GM19025 (cell line): ENCODE data around the gene MBNL2.

Source experiments
- ATAC-seq: cut with Tn5 transposase; IDR thresholded peaks from one replicate; pipeline ENCODE4 v1.9.1; 2021; ENCODE audit warnings: mild to moderate bottlenecking, low read depth, moderate library complexity; ENCODE audit not compliant: unreplicated experiment

Gene MBNL2

DNA sequence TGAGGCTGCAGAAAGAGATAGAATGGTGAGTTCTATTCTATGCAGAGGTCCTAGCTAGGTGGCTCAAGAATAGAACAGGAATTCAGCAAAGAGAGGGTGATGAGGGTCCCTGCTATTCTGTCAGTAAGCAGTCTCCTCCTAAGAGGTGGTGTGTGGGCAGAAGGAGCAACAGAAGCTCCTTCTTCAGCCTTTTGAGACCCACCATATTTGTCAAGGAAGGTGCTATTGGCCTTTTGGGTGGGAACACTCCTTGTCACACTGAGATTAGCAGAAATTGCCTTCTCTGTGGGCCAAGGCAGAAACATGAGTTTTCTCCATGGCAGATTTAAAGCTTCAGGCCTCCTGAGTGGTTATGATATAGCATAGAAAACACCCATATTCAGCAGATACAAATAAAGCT, 172.4 kb downstream of the MBNL2 start:
- no peak for ATAC-seq

DNA sequence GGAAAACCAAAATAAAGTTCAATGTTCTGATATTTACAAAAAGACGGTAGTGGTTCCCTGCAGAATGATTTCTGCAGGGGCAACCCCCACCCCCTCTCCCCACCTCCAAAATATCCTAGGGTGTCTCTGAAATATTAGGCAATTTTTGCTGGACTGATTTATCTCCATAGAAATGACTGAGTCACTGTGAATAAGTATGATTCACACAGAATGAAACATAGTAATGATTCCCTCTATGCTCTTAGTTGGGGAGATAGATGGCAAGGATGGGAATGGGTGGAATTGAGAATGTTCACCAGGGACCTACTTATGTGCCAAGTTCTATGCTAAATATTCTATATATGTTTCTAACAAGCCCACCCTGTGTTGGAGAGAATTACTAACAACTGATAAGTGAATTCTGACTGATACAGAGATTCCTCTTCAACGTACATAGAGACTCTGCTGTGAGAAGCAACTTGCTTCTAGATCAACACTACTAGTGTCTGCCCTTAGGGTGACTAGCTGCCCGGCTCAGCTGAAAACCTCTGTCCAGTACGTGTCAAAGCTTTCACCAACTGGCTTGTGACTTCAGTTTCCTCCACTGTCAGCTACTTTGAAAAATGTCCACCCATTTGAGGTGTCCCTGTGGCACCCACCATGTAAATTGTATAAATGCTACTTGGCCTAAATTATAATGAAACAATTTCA, 173.5 kb downstream of the MBNL2 start:
- ATAC-seq, result no peak

DNA sequence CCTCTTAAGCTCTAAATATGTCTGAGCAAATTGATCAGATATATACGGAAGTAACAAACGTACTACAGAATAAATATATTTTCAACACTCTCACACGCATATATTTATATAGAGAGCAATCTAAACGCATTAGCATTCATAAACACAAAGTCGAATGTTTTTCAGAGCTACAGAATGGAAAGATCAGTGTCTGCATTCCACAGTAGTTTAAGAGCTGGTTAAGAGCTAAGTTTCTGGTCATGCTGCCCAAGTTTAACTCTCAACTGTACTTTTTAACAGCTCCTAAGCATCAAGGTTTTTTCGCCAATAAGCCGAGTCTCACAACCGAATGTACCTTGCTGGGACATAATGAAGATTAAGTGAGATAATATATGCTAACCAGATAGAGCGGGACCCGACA, 175.1 kb downstream of the MBNL2 start:
- ATAC-seq, result no peak

DNA sequence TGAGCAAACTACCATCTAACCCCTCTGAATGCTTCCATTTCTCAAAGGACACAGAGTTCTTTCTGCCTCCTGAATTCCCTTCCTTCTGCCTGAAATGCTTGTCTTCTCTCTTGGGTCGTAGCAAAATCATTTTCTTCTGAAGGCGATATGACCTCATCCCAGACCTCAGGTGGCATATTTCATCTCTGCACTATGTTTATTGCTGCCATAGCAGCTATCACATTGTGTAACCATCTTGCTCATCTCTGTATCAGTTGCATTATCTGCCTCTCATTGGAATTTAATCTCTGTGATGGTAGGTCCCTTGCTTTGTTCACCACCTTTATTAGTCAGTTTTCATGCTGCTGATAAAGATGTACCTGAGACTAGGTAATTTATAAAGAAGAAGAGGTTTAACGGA, 179.3 kb downstream of the MBNL2 start:
- ATAC-seq, result no peak

DNA sequence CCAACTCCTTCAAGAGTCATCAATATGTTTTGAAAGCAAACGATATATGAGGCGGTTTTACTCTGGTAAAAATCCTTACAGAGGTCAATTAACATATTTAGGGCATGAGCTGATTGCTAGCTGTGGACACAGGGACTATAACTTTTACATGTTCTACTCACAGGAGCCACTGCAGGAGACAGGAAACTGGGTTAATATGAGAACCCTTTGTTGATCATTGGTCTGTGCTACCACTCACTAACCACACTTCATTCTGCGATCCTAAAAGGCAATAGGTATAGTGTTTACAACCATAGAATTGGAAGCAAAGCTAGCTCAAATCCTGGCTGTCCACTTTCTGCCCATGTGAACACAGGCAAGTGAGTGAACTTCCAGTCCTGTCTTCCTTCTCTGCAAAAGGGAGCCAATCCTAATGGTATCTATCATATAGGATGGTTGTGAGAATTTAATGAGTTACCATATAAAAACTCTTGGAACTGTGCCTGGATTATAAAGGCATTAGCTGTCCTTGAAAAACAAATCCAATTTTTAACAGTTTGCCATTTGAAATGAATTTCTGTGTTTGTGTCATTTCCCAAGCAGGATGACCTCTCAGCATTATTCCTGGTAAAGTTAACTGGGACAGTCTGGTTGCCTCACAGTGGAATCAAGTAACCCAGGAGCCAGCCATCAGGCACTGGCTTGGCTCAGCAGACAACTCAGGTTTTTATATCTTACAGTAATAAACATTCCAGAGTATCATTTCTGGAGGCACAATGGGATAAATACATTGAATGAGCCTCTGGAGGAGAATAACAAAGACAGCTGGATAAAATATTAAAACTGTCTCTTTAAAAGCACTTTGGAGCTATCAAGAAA, 182.0 kb downstream of the MBNL2 start:
- no peak for ATAC-seq

DNA sequence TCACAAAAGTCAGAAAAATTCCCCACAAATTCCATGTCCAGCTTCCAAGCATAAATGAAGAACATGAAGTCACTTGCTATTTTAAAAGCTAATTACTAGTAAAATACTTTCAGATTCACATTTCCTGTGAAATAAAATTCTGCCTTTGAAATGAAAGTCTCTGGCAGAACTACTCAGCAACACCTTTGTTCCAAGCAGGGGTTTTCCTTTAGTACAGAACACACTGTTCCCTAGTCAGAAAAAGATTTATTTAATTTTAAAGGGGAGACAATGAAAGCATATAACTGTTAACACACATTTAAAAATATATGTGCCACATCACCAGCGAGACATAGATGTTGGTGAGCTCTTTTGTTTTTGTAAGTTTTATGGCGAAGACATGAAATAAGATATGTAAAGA, 185.4 kb downstream of the MBNL2 start:
- no peak for ATAC-seq

DNA sequence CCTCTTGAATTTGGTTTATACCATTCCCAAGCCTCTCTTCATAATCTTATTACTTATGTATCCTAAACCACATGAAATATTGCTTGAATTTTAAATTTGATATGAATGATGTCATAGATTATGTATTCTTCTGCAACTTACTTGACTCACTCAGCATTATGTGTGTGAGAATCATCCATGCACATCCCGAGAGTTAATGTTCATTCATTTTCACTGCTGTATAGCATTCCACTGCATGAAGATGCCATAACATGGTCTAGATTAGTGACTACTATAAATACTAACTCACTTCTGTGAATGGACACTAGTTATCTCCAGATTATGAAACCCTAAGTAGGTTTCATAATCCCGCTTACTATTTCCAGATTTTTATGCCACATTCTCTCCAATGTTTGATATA, 186.8 kb downstream of the MBNL2 start:
- ATAC-seq, result no peak

DNA sequence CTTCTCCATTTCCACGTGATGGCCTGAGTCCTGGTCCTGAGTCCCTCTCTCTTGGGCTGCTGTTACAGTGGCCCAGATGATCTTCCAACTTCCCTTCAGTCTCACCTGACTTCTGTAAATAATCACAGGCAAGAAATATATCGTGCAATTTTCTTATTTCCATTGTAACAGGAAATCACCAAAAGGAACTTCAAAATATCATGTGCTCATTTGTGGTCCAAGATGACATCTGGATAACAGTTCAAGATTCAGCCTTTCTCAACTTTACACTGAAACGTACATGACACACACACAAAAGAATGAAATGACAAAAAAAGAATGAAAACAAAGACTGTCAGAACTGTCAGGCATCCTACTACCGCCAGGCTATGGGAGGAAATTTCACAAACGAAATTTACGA, 189.9 kb downstream of the MBNL2 start:
- no peak for ATAC-seq

DNA sequence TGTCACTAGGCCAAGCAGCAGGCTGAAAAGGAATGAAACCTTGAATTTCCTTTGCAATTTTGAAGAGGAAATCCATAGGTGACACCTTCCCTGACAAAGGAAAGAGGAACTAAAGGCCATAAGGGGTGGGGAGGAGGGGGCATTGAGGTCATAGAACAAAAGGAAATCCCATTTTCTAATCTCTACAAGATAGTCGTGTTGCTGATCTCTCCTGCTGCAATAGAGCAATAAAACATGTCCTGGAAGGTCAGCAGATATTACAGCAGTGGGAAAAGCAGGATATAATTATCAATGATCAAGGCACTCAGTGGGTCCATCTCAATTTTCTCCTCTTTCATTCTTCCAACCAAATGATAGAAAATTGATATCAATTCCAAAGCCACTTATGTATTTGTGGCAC, 191.6 kb downstream of the MBNL2 start:
- ATAC-seq, result no peak

DNA sequence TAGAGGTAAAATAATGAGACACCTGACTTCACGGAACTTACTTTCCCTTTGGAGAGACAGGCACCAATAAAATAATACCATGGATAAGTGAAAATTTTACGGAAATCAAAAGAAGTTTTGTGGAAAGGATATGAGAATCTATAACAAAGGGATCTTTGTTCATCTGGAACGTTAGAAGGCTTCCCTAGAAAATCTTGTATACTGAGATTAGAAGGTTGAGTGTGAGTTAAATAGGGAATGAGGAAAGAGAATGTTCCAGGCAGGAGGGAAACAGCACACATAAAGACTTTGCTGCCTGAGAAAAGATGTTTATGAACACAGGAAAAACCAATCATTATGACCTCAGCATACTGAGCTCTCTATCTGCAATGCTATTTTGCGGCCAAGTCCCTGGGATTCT, 192.3 kb downstream of the MBNL2 start:
- no peak for ATAC-seq

DNA sequence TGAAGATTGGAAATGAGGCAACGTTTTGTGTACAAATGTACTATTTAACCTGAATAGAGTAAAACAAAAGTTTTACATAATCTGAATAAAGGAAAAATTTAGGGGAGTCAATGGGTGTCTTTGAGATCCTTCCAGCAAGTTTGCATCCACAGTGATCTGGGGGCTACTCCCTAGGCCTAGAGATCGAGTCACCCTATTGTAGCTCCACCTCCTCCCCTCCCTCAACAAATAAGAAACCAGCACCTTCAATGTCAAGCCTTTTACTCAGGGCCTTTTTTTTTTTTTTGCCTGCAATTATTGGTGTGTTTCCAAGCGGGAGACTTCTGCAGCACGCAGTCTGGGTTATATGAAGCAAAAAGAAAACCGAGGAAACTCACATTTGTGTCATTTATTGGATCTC, 195.6 kb downstream of the MBNL2 start:
- ATAC-seq, result no peak

DNA sequence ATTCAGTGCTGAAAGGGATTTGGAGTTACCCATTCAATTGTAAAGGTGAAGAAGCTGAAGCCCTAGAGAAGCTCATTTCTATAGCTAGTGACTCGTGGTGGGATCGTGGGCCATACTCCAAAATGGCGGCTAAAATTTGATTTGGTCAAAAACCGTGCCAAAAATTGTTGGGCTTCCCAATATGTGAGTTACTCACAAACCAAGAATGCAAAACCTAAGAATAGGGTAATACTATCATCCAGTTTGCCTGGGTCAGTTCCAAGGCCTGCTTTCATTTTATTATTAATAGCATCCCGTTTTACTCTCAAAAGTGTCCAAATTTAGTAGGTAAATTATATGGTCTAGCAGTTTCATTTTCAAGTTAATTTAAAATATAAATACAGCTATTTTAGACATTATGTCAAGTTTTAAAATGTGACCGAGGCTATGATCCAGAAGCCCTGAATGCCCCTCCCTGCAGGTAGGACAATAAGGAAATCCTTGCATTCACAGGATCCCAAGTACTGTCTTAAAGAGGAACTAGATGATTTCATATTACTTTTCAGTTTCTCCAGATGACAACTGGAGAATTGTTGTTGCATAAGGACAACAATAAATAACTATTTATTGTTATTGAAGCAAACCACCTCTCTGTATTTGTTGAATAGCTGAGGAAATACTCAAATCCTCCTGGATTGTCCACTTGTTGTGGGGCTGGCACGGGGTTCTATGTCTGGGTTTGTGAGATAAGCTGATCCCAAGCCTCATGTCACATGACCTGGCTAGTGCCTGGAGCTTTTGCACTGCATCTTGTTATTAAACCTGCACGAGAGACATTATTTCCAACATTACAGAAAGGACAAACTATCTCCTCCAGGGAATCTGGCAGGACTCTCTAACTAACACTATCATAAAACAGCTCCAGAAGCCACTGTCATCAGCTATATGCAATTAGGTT, 200.3 kb downstream of the MBNL2 start:
- ATAC-seq, result no peak

DNA sequence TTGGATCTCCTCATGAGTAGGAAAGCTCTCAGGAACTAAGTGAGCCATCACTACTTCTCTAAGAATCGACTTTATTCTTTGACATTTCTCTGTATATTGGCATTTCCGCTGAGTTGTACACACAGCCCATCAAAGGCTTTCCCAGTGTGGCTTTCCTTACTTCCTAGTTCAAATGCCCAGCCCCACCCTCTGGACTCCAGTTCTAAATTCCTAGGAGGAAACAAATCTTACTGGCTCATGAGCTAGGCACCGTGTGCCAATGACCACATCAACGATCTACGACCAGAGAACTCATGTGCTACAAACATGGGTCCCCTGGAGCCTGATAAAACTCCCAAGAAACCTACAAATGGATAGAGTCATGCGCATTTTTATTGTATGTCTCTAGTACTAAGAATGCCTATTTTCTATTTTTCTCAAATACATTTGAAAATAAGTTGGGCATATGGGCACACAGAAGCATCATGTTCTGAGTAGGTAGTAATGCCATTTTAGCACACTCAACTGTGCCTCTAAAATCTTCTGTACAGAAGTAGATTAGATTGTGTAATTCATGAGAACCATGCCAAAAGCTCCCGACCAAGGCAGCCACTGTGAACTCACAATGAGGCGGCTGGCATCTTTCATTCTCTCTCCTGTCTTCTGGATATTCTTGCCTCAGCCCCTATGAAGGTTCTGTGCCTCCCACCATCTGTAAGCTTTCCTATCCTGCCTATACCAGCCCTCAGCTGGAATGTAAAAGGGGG, 201.3 kb downstream of the MBNL2 start:
- no peak for ATAC-seq

DNA sequence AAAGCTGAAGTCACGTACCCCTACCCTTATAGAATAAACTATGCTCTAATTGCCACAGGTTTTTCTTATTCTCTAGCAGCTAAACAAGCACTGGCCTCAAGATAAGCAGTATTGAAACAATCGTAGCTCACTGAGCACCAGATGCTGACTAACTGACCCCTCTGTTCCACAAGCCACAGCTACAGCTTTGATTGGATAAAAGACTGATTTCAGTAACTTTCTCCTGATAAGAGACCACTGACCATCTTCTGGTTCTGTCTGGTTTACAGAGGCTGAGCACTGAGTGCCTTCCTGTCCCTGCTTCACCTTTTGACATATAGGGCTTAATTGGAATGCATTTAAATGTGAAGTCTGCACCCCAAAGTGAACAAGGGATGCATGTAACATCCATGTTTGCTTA, 203.5 kb downstream of the MBNL2 start:
- no peak for ATAC-seq

DNA sequence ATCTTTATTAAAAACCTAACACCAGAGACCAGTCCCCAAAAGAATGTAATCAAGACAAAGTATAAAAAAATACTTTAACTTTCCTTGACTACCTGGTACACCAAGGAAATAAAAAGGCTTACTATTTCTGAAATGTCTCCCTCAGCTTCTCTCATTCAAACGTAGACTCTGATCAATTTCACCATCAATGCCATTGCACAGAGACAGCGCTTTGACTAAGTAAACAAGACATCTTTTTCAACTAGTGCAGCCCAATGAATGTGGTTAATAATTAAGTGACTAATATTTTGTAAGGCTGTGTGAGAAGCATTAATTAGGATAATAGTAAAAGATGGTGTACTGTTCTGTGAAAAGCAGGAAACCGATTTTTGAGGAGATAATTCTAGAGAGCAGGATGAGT, 204.6 kb downstream of the MBNL2 start:
- no peak for ATAC-seq

DNA sequence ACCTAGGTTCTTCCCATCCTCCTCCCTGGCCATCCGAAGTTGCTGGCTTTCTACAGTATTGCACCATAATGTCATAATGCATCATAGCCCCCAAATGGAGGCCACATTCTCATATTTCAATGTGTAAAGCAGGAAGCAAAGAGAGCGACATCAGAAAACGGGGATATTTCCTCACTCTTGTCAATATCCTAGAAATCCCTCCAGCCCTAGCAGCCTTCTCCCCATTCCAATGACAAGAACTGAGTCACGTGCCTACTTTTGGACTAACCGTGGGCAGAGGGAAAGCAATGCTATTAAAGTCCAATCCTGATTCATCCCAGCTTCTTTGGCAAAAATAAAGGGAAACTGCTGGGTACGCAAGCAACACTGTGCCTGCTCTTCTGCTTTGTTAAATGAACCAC, 207.5 kb downstream of the MBNL2 start:
- ATAC-seq, result no peak

DNA sequence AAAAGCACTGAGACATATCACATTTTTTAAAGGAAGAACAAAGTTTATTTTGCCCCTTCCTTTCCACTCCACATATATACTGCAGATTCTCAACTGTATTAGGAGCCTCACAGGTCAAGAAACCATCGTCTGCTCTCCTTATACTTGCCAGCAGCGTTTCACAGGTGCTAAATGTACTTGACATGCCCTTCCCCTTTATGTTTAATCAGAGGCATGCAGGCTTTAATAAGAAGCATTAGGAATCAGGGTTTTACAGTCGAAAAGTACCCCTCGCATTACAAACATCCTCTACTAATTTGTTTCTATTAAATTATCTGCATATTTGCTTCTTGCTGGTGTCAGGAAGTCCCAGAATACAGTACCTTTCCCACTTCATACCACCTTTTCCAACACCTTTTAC, 208.2 kb downstream of the MBNL2 start:
- no peak for ATAC-seq

DNA sequence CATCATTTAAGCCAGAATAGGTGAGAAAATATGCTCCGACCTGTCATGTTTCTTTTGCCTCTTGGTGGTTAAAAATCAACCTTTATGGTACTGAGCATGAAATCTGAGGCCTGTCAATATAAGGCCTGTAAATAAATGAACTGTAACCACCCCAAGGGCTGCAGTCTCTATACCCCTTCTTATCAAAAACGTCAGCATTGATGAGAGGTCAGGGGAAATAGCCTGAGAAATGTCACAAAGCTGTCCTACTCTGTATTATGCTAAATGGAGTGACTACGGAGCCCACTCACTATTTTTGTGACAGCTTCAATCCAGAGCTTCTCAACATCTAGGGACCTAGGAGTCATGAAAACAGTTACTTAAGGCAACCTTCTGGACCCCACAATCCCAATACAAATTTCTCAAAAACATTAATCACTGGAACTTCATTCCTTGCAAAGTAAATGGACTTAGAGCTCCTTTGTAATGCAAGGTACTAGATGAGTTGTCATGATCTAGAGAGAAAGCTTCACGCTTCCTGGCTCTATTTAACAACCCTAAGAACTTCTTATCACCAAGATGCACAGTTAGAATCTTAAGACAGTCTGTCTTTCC, 209.1 kb downstream of the MBNL2 start:
- no peak for ATAC-seq

DNA sequence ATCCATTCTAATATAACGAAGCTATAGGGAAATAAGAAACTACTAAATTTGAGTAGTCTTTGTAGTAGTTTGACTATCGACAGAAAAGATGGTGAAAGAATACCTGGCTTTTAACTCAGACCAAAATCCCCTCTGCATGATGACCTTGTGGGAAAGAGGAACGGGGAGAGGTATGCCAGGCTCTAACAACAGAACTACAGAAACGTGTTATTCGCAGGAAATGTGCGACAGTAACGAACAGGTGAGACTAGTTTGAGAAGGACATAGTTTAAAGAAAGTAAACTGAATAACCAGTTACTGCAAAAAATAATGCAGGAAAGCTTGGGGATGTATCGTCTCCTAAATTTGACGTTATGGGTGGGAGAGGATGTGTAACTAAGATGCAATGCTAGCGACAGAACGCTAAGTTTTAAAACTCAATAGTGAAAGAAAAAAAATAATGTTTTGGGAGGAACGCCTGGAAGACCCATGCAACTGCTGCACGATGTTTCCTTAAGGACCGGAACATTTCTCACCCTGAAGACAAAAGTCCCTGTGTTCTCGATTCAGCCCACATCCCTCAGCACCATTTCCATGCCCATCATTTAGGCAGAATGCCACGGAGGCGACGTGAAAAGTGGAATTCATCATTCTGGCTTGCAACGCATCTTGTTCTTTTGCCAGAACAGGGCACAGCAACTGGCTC, 210.2 kb downstream of the MBNL2 start:
- ATAC-seq, result no peak
